Activated CD8-positive, alpha-beta memory T cell treated with anti-CD3 and anti-CD28 coated beads for 4 hours (primary cell): Measurements from ENCODE around the gene KAT6B.
A peak's percentile ranks its signal among the peaks of the same experiment; 100 is the strongest.

ENCODE experiments used
- DNase-seq, 2 donors: peaks; one replicate each; pipeline ENCODE4 v3.0.0-alpha.2; 2020; ENCODE audit warnings: low read depth in 2 of 2

The KAT6B gene

DNA sequence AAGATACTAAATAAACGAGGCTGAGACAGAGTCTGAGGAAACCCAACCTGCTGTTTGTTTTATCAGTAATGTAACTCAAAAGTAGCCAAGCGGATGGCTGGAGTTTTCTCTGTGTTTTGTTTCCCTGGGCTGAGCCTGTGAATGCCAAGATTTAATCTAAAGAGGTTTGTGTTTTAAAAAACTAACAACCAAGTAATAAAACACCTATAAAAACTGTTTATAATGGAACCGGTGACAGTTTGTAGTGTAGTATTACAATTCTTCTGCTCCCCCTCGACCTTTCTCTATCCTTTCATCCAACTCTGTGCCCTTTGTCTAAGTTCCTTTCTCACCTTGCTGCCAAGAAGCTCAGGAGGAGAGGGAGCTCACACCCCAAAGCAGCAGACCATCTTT lies 2.6 kb upstream of the KAT6B start:
- DNase-seq, result no peak

- no peak for DNase-seq
Measured at GRCh38 chr10:74824184-74824899, 2.1 kb upstream of the KAT6B start.

DNA sequence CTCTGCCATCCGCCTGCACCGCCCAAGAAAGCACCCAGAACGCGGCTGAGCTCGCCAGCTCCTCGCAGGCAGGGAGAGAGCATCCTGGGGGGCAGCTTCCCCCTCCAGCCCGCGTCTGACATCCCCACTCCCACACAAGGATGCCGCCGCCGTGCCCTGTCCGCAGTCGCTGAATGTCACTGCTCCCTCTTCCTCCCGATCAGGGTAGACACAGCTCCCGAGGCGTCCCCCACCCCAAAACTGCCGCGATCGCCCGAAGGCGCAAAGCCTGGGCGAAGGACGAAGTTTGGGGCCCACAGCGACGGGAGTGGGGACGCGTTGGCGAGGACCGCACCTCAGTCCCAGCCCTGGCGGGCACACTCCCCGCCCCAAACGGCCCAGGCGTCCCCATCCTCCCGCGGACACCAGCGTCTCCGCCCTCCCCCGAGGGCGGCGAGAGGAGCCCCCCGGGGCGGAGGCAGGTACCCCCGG lies 1.5 kb upstream of the KAT6B start:
- DNase-seq, result peak in 1 of 2 donors; percentile 16

GRCh38 chr10:74825371-74826141 lies 844 bp upstream of the KAT6B start:
- peak in 1 of 2 donors; percentile 25 for DNase-seq

DNA sequence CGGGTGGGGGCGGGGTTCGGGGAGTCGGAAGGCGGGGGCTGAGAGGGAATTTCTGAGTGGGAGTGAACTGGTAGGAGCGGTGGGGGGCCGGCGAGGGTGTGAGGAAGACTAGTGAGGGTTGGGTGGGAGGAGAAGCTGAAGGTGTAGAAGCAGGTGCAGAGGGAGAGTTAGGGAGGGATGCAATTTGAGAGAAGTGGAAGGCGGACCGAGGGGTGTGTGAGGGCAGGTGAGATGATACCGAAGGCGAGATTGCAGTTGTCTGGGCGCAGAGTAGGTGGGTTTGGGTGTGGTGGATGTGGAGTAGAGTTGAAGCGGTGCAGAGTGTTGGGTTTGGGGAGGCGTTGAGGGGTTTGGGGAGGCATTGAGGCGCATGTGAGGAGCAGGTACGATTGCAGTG lies 643 bp downstream of the KAT6B start:
- no peak for DNase-seq

DNA sequence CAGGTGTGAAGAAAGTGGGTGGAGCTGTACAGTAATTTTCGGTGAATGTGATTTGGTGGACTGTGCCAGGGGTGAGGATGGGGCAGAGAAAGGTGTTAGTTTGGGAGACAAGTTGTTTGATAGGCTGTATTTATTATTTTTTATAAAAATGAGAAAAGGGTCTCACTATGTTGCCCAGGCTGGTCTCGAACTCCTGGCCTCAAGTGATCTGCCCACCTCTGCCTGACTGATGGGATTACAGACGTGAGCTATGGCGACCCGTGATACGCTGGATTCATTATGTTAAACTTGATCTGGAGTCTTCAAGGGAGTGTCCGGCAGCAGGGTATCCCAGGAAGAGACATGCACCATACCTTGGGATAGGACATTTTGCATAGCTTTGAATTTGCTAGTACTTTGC lies 1.3 kb downstream of the KAT6B start:
- no peak for DNase-seq

DNA sequence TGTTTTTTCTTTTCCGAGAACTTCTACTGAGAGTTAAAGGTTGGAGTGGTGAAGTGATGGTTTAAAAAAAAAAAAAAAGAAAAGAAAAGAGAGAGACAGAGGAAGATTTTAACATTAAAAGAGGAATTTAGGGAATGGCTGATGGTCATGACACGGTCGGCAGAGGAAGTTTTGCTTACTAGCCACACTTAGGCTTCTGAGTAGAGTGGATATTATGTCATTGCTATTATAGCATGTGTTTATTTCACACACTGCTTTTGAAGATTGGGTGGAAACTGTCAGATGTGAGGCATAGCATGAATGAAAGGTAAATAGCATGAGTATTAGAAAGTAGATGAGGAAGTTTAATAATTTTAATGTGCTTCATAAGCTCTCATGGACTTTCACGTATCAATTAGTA lies 2.5 kb downstream of the KAT6B start:
- DNase-seq, result no peak

DNA sequence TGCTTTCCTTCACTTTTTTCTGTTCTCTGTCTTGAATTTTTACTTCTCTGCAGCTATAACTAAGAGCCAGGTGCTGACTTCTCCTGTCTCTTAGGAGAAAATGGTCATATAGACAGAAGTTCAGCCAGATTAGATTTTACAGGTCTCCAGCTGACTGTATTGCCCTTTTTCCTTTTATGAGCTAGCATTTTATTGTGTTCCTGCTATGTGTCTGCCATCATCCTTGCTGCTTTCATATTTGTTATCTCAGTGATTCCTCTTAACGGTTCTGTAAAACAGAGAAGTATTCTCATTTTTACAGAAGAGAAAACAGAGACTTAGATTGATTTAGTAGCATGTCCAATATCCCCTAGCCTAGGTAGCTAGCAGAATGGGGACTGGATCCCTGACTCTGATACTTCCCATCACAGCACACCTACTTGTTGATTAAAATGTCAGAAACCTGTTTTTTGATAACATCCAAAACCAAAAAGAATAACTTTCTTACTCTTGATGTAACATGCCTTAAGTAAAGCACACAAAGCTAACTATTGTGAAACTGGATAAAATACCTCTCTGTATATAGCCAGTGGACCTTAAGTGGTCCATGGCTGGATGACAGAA lies 5.2 kb downstream of the KAT6B start:
- no peak for DNase-seq

DNA sequence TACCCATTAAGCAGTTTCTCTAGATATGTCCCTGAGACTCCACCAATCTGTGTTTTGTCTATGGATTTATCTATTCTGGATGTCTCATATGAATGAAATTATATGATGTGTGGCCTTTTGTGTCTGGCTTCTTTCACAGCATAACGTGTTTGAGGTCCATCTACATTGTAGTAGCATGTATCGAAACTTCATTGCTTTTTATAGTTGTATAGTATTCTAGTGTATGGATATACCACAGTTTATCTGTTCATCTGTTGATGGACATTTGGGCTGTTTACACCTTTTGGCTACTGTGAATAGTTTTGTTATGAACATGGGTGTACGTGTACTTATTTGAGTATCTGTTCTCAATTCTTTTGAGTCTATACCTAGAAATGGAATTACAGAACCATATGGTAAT lies 9.6 kb downstream of the KAT6B start:
- no peak for DNase-seq

- DNase-seq, result no peak
Measured at GRCh38 chr10:74836877-74837276, 10.5 kb downstream of the KAT6B start.

DNA sequence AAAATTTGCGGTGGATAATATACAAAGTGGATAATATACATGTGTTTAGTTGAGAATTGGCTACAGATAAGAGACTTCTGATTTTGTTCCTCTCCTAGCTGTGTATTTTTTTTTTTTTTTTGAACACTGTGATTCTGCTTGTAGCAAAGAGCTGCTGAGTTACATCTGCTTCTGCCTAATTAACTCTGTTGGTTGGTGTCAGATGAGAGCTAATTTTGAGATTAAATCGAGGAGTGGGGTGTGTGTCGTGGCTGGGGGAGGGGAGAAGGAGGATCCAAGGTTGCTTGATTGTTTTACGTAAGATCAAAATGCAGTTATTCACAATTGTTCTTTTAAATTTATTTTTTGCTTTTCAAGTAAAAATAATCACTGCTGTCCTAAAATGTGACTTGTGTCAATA lies 11.3 kb downstream of the KAT6B start:
- no peak for DNase-seq

GRCh38 chr10:74839708-74840107 lies 13.3 kb downstream of the KAT6B start:
- no peak for DNase-seq

- DNase-seq, result no peak
Measured at GRCh38 chr10:74841265-74841973, 15.0 kb downstream of the KAT6B start.

DNA sequence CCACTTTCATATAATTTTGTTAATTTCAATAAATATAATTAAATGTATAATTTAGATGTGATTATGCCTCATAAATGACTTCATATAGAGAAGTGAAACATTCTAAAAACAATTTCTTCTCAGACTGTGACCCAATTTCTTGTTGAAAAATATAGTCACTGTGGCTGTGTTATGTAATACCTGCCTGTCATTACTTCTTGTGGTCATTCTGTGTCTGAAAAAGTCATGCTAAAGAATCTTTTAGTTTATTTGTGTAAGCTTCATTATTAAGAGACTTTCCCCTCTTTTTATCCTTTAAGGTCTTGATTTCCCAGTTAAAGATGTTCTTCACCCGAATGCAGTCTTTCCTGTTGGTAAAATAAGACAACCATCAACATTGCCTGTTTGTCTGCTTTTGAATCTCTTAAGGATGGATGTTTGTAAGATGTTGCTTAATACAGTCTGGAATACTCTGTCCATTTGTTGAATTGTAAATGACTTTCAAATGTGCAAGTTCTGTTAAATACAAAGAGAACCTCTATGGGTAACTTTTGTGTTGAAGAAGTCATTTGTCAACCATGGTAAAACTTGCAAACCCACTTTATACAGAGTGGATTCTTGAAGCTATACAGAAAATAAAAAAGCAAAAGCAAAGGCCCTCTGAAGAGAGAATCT lies 16.0 kb downstream of the KAT6B start:
- no peak for DNase-seq

DNA sequence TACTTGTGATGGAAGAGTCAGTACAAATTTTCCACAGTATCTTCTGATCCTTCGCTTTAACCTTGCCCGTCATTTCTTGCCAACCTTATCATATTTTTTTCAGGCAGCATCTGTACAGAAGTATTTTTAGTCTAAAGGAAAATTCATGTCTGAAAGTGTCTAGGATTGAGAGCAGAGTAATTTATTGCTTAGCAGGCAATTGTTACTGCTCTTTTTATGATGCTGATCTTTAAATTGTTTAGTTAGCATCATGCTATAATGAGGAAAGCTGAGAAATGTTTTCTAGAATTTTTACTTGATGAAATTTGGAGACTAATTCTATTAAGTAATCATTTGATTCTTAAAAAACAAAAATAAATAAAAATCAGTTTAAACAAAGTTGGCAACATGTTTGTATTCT lies 20.6 kb downstream of the KAT6B start:
- DNase-seq, result no peak

GRCh38 chr10:74851831-74852230 lies 25.4 kb downstream of the KAT6B start:
- DNase-seq, result no peak

DNA sequence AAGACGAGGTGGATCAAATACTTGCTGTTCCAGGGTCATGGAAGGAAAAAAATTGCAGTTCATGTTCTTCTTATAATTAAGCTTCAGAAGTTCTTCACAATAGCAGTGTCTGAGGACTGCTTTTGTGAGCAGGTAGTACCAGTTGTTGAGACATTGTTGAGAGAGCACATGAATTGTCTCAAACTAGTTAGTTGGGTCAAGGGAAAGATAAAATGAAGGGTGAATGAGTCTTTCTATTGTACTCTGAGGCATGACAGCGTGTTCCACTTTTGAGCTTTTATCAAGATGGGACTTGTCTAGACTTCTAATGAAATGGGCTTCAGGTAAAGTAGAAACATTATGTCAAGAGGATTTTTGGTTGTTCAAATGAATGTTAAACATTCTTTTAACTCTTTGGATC lies 26.0 kb downstream of the KAT6B start:
- DNase-seq, result no peak

- DNase-seq, result no peak
Measured at GRCh38 chr10:74854610-74855009, 28.2 kb downstream of the KAT6B start.

DNA sequence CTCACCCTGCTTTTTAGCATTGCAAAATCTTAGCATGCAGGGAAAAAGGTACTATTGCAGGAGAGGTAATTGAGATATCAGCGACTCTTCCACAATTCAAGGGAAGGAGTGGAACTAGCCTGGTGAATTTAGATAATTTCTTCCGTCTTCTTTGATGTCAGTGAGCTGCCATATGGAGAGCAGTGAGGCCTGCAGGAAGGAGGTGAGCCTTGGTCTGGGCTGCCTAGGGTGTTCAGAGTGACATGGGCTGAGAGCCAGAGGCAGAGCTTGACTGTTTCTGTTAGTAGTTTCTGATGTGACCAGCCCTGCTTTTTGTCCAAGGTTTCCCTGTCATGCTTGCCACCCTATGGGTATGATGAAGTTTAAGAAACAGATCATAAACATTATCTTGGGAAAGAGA lies 28.6 kb downstream of the KAT6B start:
- no peak for DNase-seq

DNA sequence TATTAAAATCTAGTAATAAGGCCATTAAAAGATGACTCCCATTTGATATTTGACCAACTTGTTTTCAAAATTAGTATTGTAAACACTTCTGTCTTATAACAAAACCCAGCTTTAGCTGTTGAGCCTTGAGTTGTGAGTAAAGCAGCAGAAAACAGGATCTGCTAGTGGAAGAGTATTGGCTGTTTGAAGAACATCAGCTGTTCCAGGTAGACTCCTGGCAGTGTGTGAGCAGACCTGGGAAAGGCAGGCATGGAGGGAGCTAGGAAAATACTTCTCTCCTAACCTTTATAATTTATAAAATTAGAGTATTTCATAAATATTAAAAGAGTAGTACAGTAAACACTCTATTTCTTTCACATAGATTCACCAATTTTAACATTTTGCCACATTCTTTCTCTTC lies 29.0 kb downstream of the KAT6B start:
- DNase-seq, result no peak

DNA sequence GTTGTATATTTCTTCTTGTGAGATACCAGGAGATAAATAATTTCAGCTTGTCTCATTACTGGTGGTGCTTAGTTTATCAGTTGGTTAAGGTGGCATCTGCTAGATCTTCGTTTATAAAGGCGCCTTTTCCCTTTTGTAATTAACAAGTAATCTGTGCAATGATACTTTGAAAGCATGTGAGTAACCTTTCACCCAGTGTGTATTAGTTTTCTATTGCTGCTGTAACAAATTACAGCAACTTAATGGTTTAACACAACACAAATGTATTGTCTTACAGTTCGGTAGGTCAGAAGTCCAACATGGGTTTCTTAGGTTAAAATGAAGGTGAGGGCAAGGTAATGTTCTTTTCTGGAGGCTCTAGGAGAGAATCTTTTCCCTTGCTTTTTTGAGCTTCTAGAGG lies 30.5 kb downstream of the KAT6B start:
- DNase-seq, result no peak

GRCh38 chr10:74857586-74857985 lies 31.2 kb downstream of the KAT6B start:
- no peak for DNase-seq
